HG02852 (cell line): ENCODE measurements around the gene LARGE2.

Source experiments
- ATAC-seq: cut with Tn5 transposase; IDR thresholded peaks from one replicate; pipeline ENCODE4 v1.9.1; 2021; ENCODE audit warnings: mild to moderate bottlenecking, moderate library complexity; ENCODE audit not compliant: unreplicated experiment

The LARGE2 gene

GRCh38 chr11:45913942-45914635, 8.4 kb upstream of the LARGE2 start:
- no peak for ATAC-seq

- ATAC-seq = no peak
Observed at GRCh38 chr11:45915446-45915845, 7.0 kb upstream of the LARGE2 start.

GRCh38 chr11:45917286-45917622, 5.2 kb upstream of the LARGE2 start:
- ATAC-seq = peak; percentile 2

DNA sequence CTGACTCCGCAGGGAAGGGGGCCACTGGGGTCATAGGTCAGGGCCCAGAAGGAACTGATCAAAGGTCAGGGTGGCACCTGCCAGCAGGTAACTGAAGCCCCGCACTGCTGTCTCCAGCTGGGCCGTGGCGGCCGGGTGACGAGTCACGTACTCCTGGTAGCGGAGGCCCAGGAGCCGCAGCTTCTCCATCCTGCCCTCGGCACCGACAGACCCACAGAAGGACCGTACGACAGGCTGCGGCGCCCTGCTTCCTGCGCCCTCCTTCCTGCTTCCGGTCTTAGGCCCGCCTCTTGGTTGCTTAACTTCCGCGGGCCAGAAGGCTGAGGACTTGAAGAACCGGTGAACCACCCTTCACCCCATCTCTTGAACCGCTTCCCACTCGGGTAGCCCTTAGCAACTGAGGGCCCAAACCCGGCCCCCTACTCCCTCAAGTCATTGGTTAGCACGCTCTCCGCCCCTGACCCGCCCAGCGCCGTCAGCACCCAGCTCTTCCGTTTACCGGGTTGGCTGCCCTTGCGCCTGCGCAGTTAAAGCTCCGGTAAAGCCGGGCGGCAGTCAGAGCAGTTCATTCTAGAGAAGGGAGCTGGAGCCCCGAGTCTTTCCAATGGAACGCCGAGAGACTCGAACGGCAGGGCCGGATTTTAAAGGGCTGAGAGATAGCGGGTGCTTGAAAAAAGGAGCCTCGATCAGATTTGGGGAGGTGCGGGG, 4.7 kb upstream of the LARGE2 start, which contains the start of gene PEX16:
TSS of gene PEX16 (minus strand) at position 255 of the 708 bp plus-strand sequence. CDS start at position 189, 66 bp downstream.
- peak; percentile 89 for ATAC-seq

DNA sequence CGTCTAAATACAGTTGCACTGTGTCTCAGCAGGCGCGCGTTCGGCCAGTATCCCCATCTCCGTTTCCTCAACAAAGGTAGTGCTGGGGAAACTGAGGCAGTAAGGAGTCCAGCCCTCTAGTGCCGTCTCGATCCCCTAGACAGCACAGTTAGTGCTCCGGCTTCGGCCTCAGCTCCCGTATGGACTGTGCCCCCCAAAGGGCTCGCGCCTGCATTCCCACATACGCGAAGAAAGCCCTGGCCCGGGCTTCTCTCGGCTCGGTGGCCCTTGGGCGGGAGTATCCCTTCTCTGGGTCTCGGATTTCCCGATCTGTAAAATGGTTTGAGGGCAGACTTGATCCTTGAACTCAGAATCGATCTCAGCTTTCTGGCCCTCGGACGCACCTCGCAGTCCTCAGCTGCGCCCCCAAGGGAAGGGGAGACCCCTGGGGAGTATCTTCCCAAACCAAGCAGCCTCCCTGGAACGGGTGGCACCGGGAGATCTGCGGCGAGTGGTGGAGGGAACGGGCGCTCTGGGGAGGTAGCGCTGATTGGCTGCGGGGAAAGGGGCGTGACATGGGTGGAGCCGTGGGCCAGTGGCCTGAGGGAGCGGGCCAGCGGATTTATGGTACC, 4.0 kb upstream of the LARGE2 start:
- ATAC-seq = peak; percentile 35

DNA sequence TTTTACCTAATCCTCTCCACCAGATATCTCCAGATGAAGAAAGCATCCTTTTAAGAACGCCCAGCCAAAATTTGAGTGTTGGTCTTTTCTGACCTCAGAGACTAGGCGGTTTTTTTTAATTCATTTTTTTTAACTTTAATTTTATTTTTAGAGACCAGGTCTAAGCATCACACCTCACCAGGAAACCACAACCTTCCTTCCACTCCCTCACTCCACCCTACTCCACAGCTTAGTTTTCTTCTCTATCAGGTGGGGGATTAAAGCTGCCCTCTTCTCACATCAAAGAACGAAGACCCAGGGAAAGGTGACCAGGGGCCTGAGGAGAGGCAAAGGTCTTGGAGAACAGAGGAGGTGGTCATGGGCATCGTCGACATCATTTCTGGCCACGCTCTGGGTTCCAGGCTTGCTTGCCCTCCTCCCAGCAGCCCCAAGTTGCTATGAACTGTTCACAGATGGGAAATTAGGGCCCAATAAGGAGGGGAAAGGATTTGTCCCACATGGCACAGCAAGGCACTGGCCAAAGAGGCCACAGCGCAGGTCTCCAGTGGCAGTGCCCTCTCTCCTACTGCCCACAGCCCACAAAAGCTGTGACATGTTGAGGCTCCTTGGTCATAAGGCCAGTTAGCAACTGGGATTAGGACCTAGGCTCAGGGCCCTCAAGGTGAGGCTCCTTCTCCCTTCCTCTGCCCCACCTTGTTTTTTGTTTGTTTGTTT, 3.3 kb upstream of the LARGE2 start:
- no peak for ATAC-seq

- no peak for ATAC-seq
Observed at GRCh38 chr11:45919806-45920530, 2.5 kb upstream of the LARGE2 start.

- no peak for ATAC-seq
Observed at GRCh38 chr11:45920531-45921477, 1.7 kb upstream of the LARGE2 start.

DNA sequence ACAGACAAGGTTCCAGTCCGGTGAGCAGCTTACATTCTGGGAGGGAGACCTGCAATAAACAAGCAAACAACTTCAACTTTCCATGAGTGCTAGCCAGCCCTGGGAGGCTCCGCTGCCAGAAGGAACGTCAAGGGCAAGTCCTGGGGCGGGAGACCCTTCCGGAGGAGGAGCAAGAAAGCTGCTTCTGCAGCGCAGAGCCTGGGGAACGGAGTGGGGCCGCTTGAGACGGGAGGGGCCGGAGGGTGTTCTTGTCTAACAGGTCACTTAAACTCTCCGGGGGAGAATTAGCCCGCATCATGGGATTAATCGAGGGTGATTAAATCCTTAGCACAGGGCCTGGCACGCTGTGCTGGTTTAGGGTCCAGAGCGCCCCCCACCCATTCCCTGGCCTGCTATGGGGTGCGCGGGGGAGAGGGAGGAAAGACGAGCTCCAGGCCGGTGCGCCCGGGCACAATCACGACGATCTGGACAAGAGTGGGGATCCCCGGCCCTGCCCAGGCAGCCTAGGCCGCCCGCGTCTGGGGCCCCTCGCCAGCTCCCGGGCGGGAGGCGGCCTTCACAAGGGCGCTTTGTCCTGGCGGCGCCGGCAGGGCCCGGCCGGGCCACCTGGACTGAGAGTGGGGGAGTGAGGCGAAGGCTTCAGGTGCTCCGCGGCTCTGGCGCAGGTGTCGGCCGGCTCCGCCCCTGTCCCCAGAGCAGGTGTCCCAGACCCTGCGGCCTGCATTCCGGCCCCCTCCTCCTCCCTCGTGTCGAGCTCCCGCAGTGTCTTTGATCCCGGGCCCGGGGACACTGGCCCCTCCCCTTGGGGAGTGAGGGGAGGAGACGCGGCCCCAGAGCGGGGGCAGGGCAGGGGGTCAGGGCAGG, 663 bp upstream of the LARGE2 start:
- ATAC-seq = no peak

GRCh38 chr11:45924036-45924915, 1.8 kb downstream of the LARGE2 start:
- ATAC-seq = no peak

DNA sequence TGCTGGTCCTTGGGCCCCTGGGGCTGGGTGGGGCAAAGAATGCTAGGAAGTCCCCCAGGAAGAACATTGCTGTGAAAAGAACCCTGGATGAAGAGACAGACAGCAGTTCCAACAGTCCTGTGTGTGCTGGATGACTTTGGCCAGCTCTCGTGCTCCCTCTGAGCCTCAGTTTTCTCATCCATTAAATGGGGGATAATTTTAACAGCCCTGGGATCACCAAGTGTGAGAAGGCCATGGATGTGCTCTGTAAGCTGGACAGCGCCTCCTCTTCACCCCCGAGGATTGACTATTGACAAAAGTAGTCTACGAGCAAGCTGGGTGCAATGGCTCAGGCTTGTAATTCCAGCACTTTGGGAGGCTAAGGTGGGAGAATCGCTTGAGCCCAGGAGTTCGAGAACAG, 2.5 kb downstream of the LARGE2 start:
- ATAC-seq = no peak

DNA sequence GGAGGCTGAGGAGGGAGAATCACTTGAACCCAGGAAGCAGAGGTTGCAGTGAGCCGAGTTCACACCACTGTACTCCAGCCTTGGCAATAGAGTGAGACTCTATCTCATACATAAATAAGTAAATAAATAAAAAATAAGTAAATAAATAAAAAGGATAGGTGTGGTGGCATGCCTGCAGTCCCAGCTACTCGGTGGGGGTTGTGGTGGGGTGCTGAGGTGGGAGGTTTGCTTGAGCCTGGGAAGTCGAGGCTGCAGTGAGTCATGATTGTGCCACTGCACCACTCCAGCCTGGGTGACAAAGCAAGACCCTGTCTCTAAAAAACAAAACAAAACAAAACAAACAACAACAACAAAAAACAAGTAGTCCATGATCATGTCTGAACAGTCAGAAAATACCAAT, 3.1 kb downstream of the LARGE2 start:
- ATAC-seq = no peak

- no peak for ATAC-seq
Observed at GRCh38 chr11:45926001-45926401, 3.5 kb downstream of the LARGE2 start.

DNA sequence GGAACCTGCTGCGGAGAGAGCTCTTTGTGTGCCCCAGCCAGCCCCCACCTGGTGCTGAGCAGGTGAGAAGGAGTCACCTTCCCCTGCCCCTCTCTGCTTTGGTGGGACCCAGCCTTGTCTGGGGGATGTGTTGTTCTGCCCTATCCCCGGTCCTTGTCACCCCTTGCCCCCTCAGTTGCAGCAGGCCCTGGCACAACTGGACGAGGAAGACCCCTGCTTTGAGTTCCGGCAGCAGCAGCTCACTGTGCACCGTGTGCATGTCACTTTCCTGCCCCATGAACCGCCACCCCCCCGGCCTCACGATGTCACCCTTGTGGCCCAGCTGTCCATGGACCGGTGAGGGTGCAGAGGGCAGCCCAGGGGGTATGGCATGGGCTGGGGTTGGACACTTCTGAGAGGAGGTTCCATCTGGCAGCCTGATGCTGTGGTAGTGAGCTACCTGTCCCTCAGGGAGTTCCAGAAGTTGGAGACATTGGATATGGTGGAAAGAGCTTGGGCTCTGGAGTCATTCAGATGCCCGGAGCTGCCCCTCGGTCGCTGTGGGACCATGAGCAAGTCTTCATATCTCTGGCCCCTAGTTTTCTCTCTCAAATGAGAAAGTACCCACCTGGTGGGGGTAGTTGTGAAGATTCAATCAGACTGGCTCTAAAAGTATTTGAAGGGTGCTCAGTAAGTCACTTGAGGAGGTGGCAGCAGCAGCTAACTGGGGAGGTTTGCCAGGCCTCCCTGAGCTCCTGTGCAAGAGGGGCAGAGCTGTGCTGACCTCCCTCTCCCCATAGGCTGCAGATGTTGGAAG, 4.3 kb downstream of the LARGE2 start:
- ATAC-seq = no peak

- ATAC-seq = no peak
Observed at GRCh38 chr11:45927332-45927683, 4.9 kb downstream of the LARGE2 start.

DNA sequence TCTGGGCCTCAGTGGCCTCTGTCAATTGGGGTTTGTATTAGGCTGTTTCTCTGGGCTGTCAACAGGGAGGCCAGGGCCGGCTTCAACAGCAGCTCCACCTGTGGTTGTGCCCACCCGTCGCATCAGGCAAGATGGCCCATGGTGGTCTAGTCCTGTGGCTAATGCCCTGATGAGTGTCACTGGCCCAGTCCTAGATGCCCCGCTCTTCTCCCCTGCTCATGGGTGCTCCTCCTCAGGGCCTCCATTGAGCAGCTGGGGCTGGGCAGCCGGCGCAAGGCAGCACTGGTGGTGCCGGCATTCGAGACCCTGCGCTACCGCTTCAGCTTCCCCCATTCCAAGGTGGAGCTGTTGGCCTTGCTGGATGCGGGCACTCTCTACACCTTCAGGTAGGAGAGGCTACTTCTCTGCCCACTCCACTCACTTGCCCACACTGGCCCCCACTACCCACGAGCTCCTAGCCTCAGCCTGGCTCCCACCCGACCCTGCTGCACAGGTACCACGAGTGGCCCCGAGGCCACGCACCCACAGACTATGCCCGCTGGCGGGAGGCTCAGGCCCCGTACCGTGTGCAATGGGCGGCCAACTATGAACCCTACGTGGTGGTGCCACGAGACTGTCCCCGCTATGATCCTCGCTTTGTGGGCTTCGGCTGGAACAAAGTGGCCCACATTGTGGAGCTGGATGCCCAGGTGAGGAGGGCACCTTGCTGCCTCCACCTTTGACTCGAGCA, 5.4 kb downstream of the LARGE2 start:
- ATAC-seq = no peak
